Erythroblast (primary cell): Measurements from ENCODE around the gene TNIK.

Source experiments
- DNase-seq, 2 experiments: peaks; one replicate each; lab custom pipeline; 2025; lab: John Stamatoyannopoulos, UW
- GATA1 ChIP-seq: IDR thresholded peaks from 2 replicates; pipeline ENCODE4 v1.6.1; 2011; ENCODE audit warnings: low read depth, mild to moderate bottlenecking, control low read depth, low read length, moderate library complexity
- POLR2A ChIP-seq: IDR thresholded peaks from 2 replicates; pipeline ENCODE4 v1.6.1; 2011; ENCODE audit warnings: mild to moderate bottlenecking, low read length

TNIK gene

GRCh38 chr3:171354049-171354705 lies 106.0 kb downstream of the TNIK start:
- DNase-seq, result no peak
- TF ChIP-seq GATA1, result no peak
- TF ChIP-seq POLR2A, result no peak

- DNase-seq, result no peak
- TF ChIP-seq GATA1, result no peak
- TF ChIP-seq POLR2A, result no peak
These were observed 106.8 kb downstream of the TNIK start for GRCh38 chr3:171353423-171353822.

- TF ChIP-seq POLR2A (no peak), GATA1 (no peak)
- DNase-seq, result no peak
These were observed 107.7 kb downstream of the TNIK start for GRCh38 chr3:171352387-171352935.

GRCh38 chr3:171351676-171352075 lies 108.5 kb downstream of the TNIK start:
- peak in 1 of 2 experiments; percentile 7 for DNase-seq
- TF ChIP-seq POLR2A (no peak), GATA1 (no peak)

- peak in 1 of 2 experiments; percentile 28 for DNase-seq
- TF ChIP-seq GATA1 (no peak), POLR2A (no peak)
These were observed 109.8 kb downstream of the TNIK start for GRCh38 chr3:171350364-171350763.

GRCh38 chr3:171349392-171349791 lies 110.8 kb downstream of the TNIK start:
- no peak for DNase-seq
- TF ChIP-seq GATA1 (no peak), POLR2A (no peak)

GRCh38 chr3:171348121-171348520 lies 112.1 kb downstream of the TNIK start:
- TF ChIP-seq GATA1 (no peak), POLR2A (no peak)
- no peak for DNase-seq

GRCh38 chr3:171347301-171348039 lies 112.7 kb downstream of the TNIK start:
- no peak for TF ChIP-seq GATA1
- no peak for TF ChIP-seq POLR2A
- peak; percentile 11 to 52 for DNase-seq

- TF ChIP-seq GATA1 (no peak), POLR2A (no peak)
- DNase-seq, result peak in 1 of 2 experiments; percentile 54
These were observed 113.5 kb downstream of the TNIK start for GRCh38 chr3:171346582-171347300.

- TF ChIP-seq GATA1, result no peak
- no peak for TF ChIP-seq POLR2A
- no peak for DNase-seq
These were observed 114.2 kb downstream of the TNIK start for GRCh38 chr3:171346019-171346418.

- no peak for TF ChIP-seq GATA1
- no peak for TF ChIP-seq POLR2A
- no peak for DNase-seq
These were observed 114.9 kb downstream of the TNIK start for GRCh38 chr3:171345107-171345843.

- TF ChIP-seq POLR2A (no peak), GATA1 (no peak)
- no peak for DNase-seq
These were observed 116.5 kb downstream of the TNIK start for GRCh38 chr3:171343693-171344092.
